Esophagus muscularis mucosa (tissue), 4 donors: ENCODE data around the gene GHR. TPM values are rescaled to one million over a fixed set of nuclear protein-coding genes. Genes with fewer than 3 reads are reported as not detected.

Experiments
- DNase-seq: peaks from one replicate; pipeline ENCODE4 v3.0.0-alpha.2; 2017; ENCODE audit errors: extremely low spot score
- H3K27ac ChIP-seq, 4 donors: fragments of 200-600 bp; sonication (generic); replicated peaks in 1 of 4; 1 replicate in 3 of 4; 2 replicates in 1 of 4; pipeline ENCODE4 v1.5.1; 2016 to 2019; ENCODE audit warnings: mild to moderate bottlenecking in 1 of 4
- H3K27me3 ChIP-seq, 4 donors: fragments of 200-600 bp; sonication (generic); one replicate each; pipeline versions ENCODE4 v1.5.1 to v1.6.0; 2016 to 2019
- H3K36me3 ChIP-seq, 4 donors: fragments of 200-600 bp; sonication (generic); one replicate each; pipeline ENCODE4 v1.5.1; 2016 to 2019
- H3K4me1 ChIP-seq, 4 donors: fragments of 200-600 bp; sonication (generic); one replicate each; pipeline ENCODE4 v1.5.1; 2016 to 2019
- H3K4me3 ChIP-seq, 4 donors: fragments of 200-600 bp; sonication (generic); 1 replicate in 2 of 4; 2 replicates in 2 of 4; pipeline ENCODE4 v1.5.1; 2016 to 2019; ENCODE audit warnings: mild to moderate bottlenecking in 4 of 4, moderate library complexity in 1 of 4
- H3K9me3 ChIP-seq, 4 donors: fragments of 200-600 bp; sonication (generic); 1 replicate in 3 of 4; 2 replicates in 1 of 4; pipeline ENCODE4 v1.5.1; 2016 to 2019
- CTCF ChIP-seq, 3 experiments: fragments of 200-600 bp in 2 of 3; fragments of 450-650 bp in 1 of 3; sonication (generic) in 2 of 3; IDR thresholded peaks; one replicate each; pipeline ENCODE4 v1.5.1; 2017 to 2019; ENCODE audit warnings: antibody characterized with exemption in 3 of 3, mild to moderate bottlenecking in 2 of 3, moderate library complexity in 1 of 3
- EP300 ChIP-seq: sonication (generic); formaldehyde crosslinking; IDR thresholded peaks from one replicate; pipeline ENCODE4 v1.6.1; 2017; ENCODE audit warnings: antibody characterized with exemption
- POLR2A ChIP-seq: fragments of 450-650 bp; IDR thresholded peaks from one replicate; pipeline ENCODE4 v1.6.1; 2017; ENCODE audit warnings: antibody characterized with exemption, moderate library complexity, mild to moderate bottlenecking, low read depth
- POLR2AphosphoS5 ChIP-seq, 2 donors: sonication (generic); formaldehyde crosslinking; IDR thresholded peaks; one replicate each; pipeline ENCODE4 v1.6.1; 2017; ENCODE audit warnings: antibody characterized with exemption in 2 of 2
- WGBS: methylation state at CpG from one replicate; pipeline ENCODE4 v1.1.5; 2018; 5-methylcytosine and 5-hydroxymethylcytosine counted together
- intact Hi-C: fragments of 100-400 bp; cut with DNase I; formaldehyde crosslinking; loops from one replicate; pipeline ENCODE4 v1.15.1; 2023
- total RNA-seq, 4 donors: library from RNA; depleted of rRNA; stranded (reverse); fragments of >200 nt; gene quantifications; one replicate each; pipeline versions ENCODE4 v1.1.0 to v1.2.1, GENCODE V29; 2016

GHR gene
- total RNA-seq, 4 donors from 2014 or later: 5.3 to 9.1 (median 6.5) TPM

GRCh38 chr5:42520957-42521356 lies 97.7 kb downstream of the GHR start:
- Histone ChIP-seq H3K4me1 (peaks cover 22 to 48% (median 37%) of the 10 kb centered on the region in 4 donors), H3K27ac (no peak overlapping the region), H3K9me3 (no peaks in the 10 kb centered on the region), H3K27me3 (no peaks in the 10 kb centered on the region), H3K4me3 (no peak overlapping the region), H3K36me3 (no peaks in the 10 kb centered on the region)
- 83% methylated on average over 4 of the region's 4 CpGs for WGBS
- TF ChIP-seq POLR2AphosphoS5 (IDR thresholded peaks at IDR 0.05): no peak
- TF ChIP-seq CTCF (IDR thresholded peaks at IDR 0.05): no peak
- TF ChIP-seq EP300: no peak
- TF ChIP-seq POLR2A: no peak
- intact Hi-C loops: no loop called here
- no peak for DNase-seq

- intact Hi-C loops: no loop called here
- TF ChIP-seq POLR2AphosphoS5 (IDR thresholded peaks at IDR 0.05) (no peak), CTCF (IDR thresholded peaks at IDR 0.05) (no peak), POLR2A (no peak), EP300 (no peak)
- Histone ChIP-seq H3K4me1 (peaks cover 18 to 45% (median 32%) of the 10 kb centered on the region in 4 donors), H3K27ac (no peak overlapping the region), H3K4me3 (no peak overlapping the region), H3K9me3 (no peaks in the 10 kb centered on the region), H3K27me3 (no peaks in the 10 kb centered on the region), H3K36me3 (no peaks in the 10 kb centered on the region)
- no peak for DNase-seq
- 84% methylated on average over 2 of the region's 2 CpGs for WGBS
Observed at GRCh38 chr5:42521406-42521805, 98.2 kb downstream of the GHR start.

GRCh38 chr5:42522783-42523182 lies 99.5 kb downstream of the GHR start:
- WGBS: 43% methylated on average over 1 of the region's 1 CpG
- Histone ChIP-seq H3K27me3 (no peaks in the 10 kb centered on the region), H3K9me3 (no peaks in the 10 kb centered on the region), H3K4me3 (no peak overlapping the region), H3K27ac (no peak overlapping the region), H3K36me3 (no peaks in the 10 kb centered on the region), H3K4me1 (peaks cover 14 to 32% (median 18%) of the 10 kb centered on the region in 4 donors)
- intact Hi-C loops: no loop called here
- TF ChIP-seq CTCF (IDR thresholded peaks at IDR 0.05) (no peak), POLR2A (no peak), POLR2AphosphoS5 (IDR thresholded peaks at IDR 0.05) (peak in 1 of 2 donors; percentile 19), EP300 (no peak)
- DNase-seq: no peak

- intact Hi-C loops: no loop called here
- Histone ChIP-seq H3K36me3 (no peaks in the 10 kb centered on the region), H3K9me3 (no peaks in the 10 kb centered on the region), H3K27ac (no peak overlapping the region), H3K4me3 (no peak overlapping the region), H3K4me1 (peaks cover 3 to 10% (median 6%) of the 10 kb centered on the region in 4 donors), H3K27me3 (no peaks in the 10 kb centered on the region)
- no peak for TF ChIP-seq POLR2A
- no peak for TF ChIP-seq CTCF (IDR thresholded peaks at IDR 0.05)
- TF ChIP-seq POLR2AphosphoS5 (IDR thresholded peaks at IDR 0.05): no peak
- no peak for TF ChIP-seq EP300
- WGBS: 96% methylated on average over 1 of the region's 1 CpG
- DNase-seq: no peak
Observed at GRCh38 chr5:42526179-42526578, 102.9 kb downstream of the GHR start.

- no peak for TF ChIP-seq POLR2A
- TF ChIP-seq CTCF (IDR thresholded peaks at IDR 0.05): no peak
- no peak for TF ChIP-seq POLR2AphosphoS5 (IDR thresholded peaks at IDR 0.05)
- no peak for TF ChIP-seq EP300
- no peak overlapping the region for H3K27ac ChIP-seq
- 75% methylated on average over 2 of the region's 2 CpGs for WGBS
- intact Hi-C loops: no loop called here
- no peaks in the 10 kb centered on the region for H3K27me3 ChIP-seq
- DNase-seq: no peak
- no peaks in the 10 kb centered on the region for H3K4me1 ChIP-seq
- peaks cover 0 to 7% (median 0%) of the 10 kb centered on the region in 4 donors for H3K9me3 ChIP-seq
- H3K4me3 ChIP-seq: no peak overlapping the region
- H3K36me3 ChIP-seq: no peaks in the 10 kb centered on the region
Observed at GRCh38 chr5:42531611-42532010, 108.4 kb downstream of the GHR start.
